Measurements from ENCODE around the gene PLEKHA6.
"Not testable (repeated sequence)": the region's sequence is repeated elsewhere in the genome, so short reads cannot be mapped to it uniquely, and the experiment has no call there.

The PLEKHA6 gene

GRCh38 chr1:204241050-204241449 is 118.7 kb downstream of the PLEKHA6 start:
- DNase-seq (ENCODE audit: low read depth): no peak

- no peak for DNase-seq (ENCODE audit: low read depth)
These were observed 119.5 kb downstream of the PLEKHA6 start for GRCh38 chr1:204240233-204240632.

- DNase-seq (ENCODE audit: low read depth): not testable (repeated sequence)
These were observed 120.3 kb downstream of the PLEKHA6 start for GRCh38 chr1:204239401-204239800.

GRCh38 chr1:204238520-204238919 is 121.2 kb downstream of the PLEKHA6 start:
- not testable (repeated sequence) for DNase-seq (ENCODE audit: low read depth)

- not testable (repeated sequence) for DNase-seq (ENCODE audit: low read depth)
These were observed 122.2 kb downstream of the PLEKHA6 start for GRCh38 chr1:204237515-204237914.

GRCh38 chr1:204232526-204232925 is 127.2 kb downstream of the PLEKHA6 start:
- no peak for DNase-seq (ENCODE audit: low read depth)

- no peak for DNase-seq (ENCODE audit: low read depth)
These were observed 129.5 kb downstream of the PLEKHA6 start for GRCh38 chr1:204230211-204230610.

- no peak for DNase-seq (ENCODE audit: low read depth)
These were observed 130.8 kb downstream of the PLEKHA6 start for GRCh38 chr1:204228896-204229295.

GRCh38 chr1:204227996-204228785 is 131.5 kb downstream of the PLEKHA6 start:
- DNase-seq (ENCODE audit: low read depth): no peak

GRCh38 chr1:204227351-204227750 is 132.4 kb downstream of the PLEKHA6 start:
- DNase-seq (ENCODE audit: low read depth): no peak

- no peak for DNase-seq (ENCODE audit: low read depth)
These were observed 133.6 kb downstream of the PLEKHA6 start for GRCh38 chr1:204225841-204226735.

GRCh38 chr1:204224655-204225054 is 135.1 kb downstream of the PLEKHA6 start:
- no peak for DNase-seq (ENCODE audit: low read depth)

- no peak for DNase-seq (ENCODE audit: low read depth)
These were observed 136.4 kb downstream of the PLEKHA6 start for GRCh38 chr1:204223129-204223860.

- DNase-seq (ENCODE audit: low read depth): no peak
These were observed 137.0 kb downstream of the PLEKHA6 start for GRCh38 chr1:204222764-204223055.

- no peak for DNase-seq (ENCODE audit: low read depth)
These were observed 137.5 kb downstream of the PLEKHA6 start for GRCh38 chr1:204222006-204222763.

- DNase-seq (ENCODE audit: low read depth): no peak
These were observed 138.5 kb downstream of the PLEKHA6 start for GRCh38 chr1:204221271-204221670.

GRCh38 chr1:204219971-204220616 is 139.6 kb downstream of the PLEKHA6 start:
- no peak for DNase-seq (ENCODE audit: low read depth)

GRCh38 chr1:204218552-204218951 is 141.2 kb downstream of the PLEKHA6 start:
- DNase-seq (ENCODE audit: low read depth): no peak

- DNase-seq (ENCODE audit: low read depth): no peak
These were observed 142.1 kb downstream of the PLEKHA6 start for GRCh38 chr1:204217648-204218000.

- no peak for DNase-seq (ENCODE audit: low read depth)
These were observed 142.7 kb downstream of the PLEKHA6 start for GRCh38 chr1:204216880-204217647.

All from T follicular helper cell (primary cell).